Peyer's patch (tissue), 4 donors: ENCODE data around the gene HADHB. TPM values are rescaled to one million over a fixed set of nuclear protein-coding genes. Genes with fewer than 3 reads are reported as not detected.
A peak's percentile ranks its signal among the peaks of the same experiment; 100 is the strongest.

Experiments used
- DNase-seq, 3 donors: peaks; one replicate each; pipeline ENCODE4 v3.0.0-alpha.2; 2017 to 2019
- H3K27ac ChIP-seq, 4 donors: fragments of 200-600 bp; sonication (generic); one replicate each; pipeline ENCODE4 v1.5.1; 2016 to 2019
- H3K27me3 ChIP-seq, 2 donors: fragments of 200-600 bp; sonication (generic); one replicate each; pipeline ENCODE4 v1.5.1; 2019
- H3K36me3 ChIP-seq, 3 donors: fragments of 200-600 bp; sonication (generic); one replicate each; pipeline ENCODE4 v1.5.1; 2016 to 2019
- H3K4me1 ChIP-seq, 4 donors: fragments of 200-600 bp; sonication (generic); one replicate each; pipeline ENCODE4 v1.5.1; 2016 to 2019
- H3K4me3 ChIP-seq, 4 donors: fragments of 200-600 bp; sonication (generic); 1 replicate in 3 of 4; 2 replicates in 1 of 4; pipeline ENCODE4 v1.5.1; 2016 to 2019; ENCODE audit warnings: mild to moderate bottlenecking in 1 of 4
- H3K9me3 ChIP-seq, 4 donors: fragments of 200-600 bp; sonication (generic); one replicate each; pipeline ENCODE4 v1.5.1; 2016 to 2019; ENCODE audit warnings: mild to moderate bottlenecking in 1 of 4
- CTCF ChIP-seq, 6 experiments: fragments of 450-650 bp in 4 of 6; fragments of 200-600 bp in 2 of 6; sonication (generic) in 1 of 6; IDR thresholded peaks; one replicate each; pipeline ENCODE4 v1.5.1; 2017 to 2019; ENCODE audit warnings: antibody characterized with exemption in 6 of 6, mild to moderate bottlenecking in 3 of 6, moderate library complexity in 1 of 6
- POLR2A ChIP-seq, 2 donors: fragments of 450-650 bp; IDR thresholded peaks; one replicate each; pipeline ENCODE4 v1.5.1; 2017; ENCODE audit warnings: antibody characterized with exemption in 2 of 2, mild to moderate bottlenecking in 2 of 2, moderate library complexity in 2 of 2
- total RNA-seq, 4 donors: library from RNA; depleted of rRNA; stranded (reverse); fragments of >200 nt; gene quantifications; one replicate each; pipeline ENCODE4 v1.1.0, GENCODE V29; 2016

The HADHB gene
- total RNA-seq, 4 donors from 2014 or later, result 120 to 413 (median 251) TPM

GRCh38 chr2:26285931-26286330 is 41.2 kb downstream of the HADHB start:
- Histone ChIP-seq H3K9me3 (no peaks in the 10 kb centered on the region), H3K27me3 (no peaks in the 10 kb centered on the region), H3K4me3 (no peak overlapping the region), H3K36me3 (peaks cover 0 to 90% (median 0%) of the 10 kb centered on the region in 3 donors), H3K27ac (no peak overlapping the region), H3K4me1 (peaks cover 0 to 20% (median 2%) of the 10 kb centered on the region in 4 donors)
- DNase-seq, result no peak
- no peak for TF ChIP-seq CTCF (IDR thresholded peaks at IDR 0.05)
- no peak for TF ChIP-seq POLR2A (IDR thresholded peaks at IDR 0.05)

- no peak overlapping the region for H3K4me3 ChIP-seq
- H3K36me3 ChIP-seq, result peaks cover 0 to 50% (median 0%) of the 10 kb centered on the region in 3 donors
- no peaks in the 10 kb centered on the region for H3K9me3 ChIP-seq
- H3K4me1 ChIP-seq, result no peaks in the 10 kb centered on the region
- TF ChIP-seq CTCF (IDR thresholded peaks at IDR 0.05) (no peak), POLR2A (IDR thresholded peaks at IDR 0.05) (no peak)
- no peak for DNase-seq
- H3K27me3 ChIP-seq, result no peaks in the 10 kb centered on the region
- H3K27ac ChIP-seq, result no peak overlapping the region
Observed at GRCh38 chr2:26290001-26290400, 45.3 kb downstream of the HADHB start.

- DNase-seq, result no peak
- Histone ChIP-seq H3K4me1 (no peaks in the 10 kb centered on the region), H3K36me3 (peaks cover 0 to 26% (median 0%) of the 10 kb centered on the region in 3 donors), H3K4me3 (no peak overlapping the region), H3K9me3 (no peaks in the 10 kb centered on the region), H3K27ac (no peak overlapping the region), H3K27me3 (no peaks in the 10 kb centered on the region)
- no peak for TF ChIP-seq CTCF (IDR thresholded peaks at IDR 0.05)
- TF ChIP-seq POLR2A (IDR thresholded peaks at IDR 0.05), result no peak
Observed at GRCh38 chr2:26292646-26293045, 47.9 kb downstream of the HADHB start.

- Histone ChIP-seq H3K4me3 (no peak overlapping the region), H3K4me1 (peaks cover 0 to 7% (median 6%) of the 10 kb centered on the region in 4 donors), H3K27me3 (no peaks in the 10 kb centered on the region), H3K36me3 (peaks cover 0 to under 1% (median 0%) of the 10 kb centered on the region in 3 donors), H3K9me3 (no peaks in the 10 kb centered on the region), H3K27ac (no peak overlapping the region)
- no peak for DNase-seq
- TF ChIP-seq POLR2A (IDR thresholded peaks at IDR 0.05), result no peak
- TF ChIP-seq CTCF (IDR thresholded peaks at IDR 0.05), result no peak
Observed at GRCh38 chr2:26295511-26295910, 50.8 kb downstream of the HADHB start.

GRCh38 chr2:26297061-26297460 is 52.3 kb downstream of the HADHB start:
- peaks cover 0 to 10% (median 7%) of the 10 kb centered on the region in 4 donors for H3K4me1 ChIP-seq
- no peaks in the 10 kb centered on the region for H3K27me3 ChIP-seq
- H3K36me3 ChIP-seq, result no peaks in the 10 kb centered on the region
- H3K9me3 ChIP-seq, result no peaks in the 10 kb centered on the region
- no peak overlapping the region for H3K4me3 ChIP-seq
- TF ChIP-seq CTCF (IDR thresholded peaks at IDR 0.05), result no peak
- no peak for TF ChIP-seq POLR2A (IDR thresholded peaks at IDR 0.05)
- no peak overlapping the region for H3K27ac ChIP-seq
- no peak for DNase-seq

- Histone ChIP-seq H3K9me3 (no peaks in the 10 kb centered on the region), H3K27ac (peak overlapping the region; percentile 63 to 76 (median 70)), H3K27me3 (no peaks in the 10 kb centered on the region), H3K36me3 (no peaks in the 10 kb centered on the region), H3K4me3 (peak overlapping the region in 3 of 4 donors; percentile 50 to 66 (median 60)), H3K4me1 (peaks cover 0 to 10% (median 7%) of the 10 kb centered on the region in 4 donors)
- no peak for TF ChIP-seq CTCF (IDR thresholded peaks at IDR 0.05)
- TF ChIP-seq POLR2A (IDR thresholded peaks at IDR 0.05), result no peak
- DNase-seq, result no peak
Observed at GRCh38 chr2:26298286-26298637, 53.5 kb downstream of the HADHB start.
